Right lobe of liver (tissue), 6 donors: ENCODE measurements around the gene IZUMO4. TPM values are rescaled to one million over a fixed set of nuclear protein-coding genes. Genes with fewer than 3 reads are reported as not detected.
A peak's percentile ranks its signal among the peaks of the same experiment; 100 is the strongest.

Source experiments
- ATAC-seq, 4 donors: fragments of 200-7000 bp; cut with Tn5 transposase; one replicate each; pipeline ENCODE4 v1.9.1; 2020; ENCODE audit warnings: mild to moderate bottlenecking in 4 of 4, moderate library complexity in 4 of 4
- DNase-seq, 3 donors: peaks; one replicate each; pipeline ENCODE4 v3.0.0-alpha.2; 2020
- H3K27ac ChIP-seq, 3 donors: fragments of 200-600 bp; one replicate each; pipeline ENCODE4 v1.8.0; 2022
- H3K27me3 ChIP-seq, 2 donors: fragments of 200-600 bp; one replicate each; pipeline ENCODE4 v1.8.0; 2022
- H3K36me3 ChIP-seq, 4 donors: fragments of 200-600 bp; sonication (generic) in 1 of 4; one replicate each; pipeline versions ENCODE4 v1.5.1 to v1.8.0; 2017 to 2022; ENCODE audit warnings: control low read depth in 1 of 4
- H3K4me1 ChIP-seq, 4 donors: fragments of 200-600 bp; sonication (generic) in 1 of 4; one replicate each; pipeline versions ENCODE4 v1.5.1 to v1.8.0; 2017 to 2022; ENCODE audit warnings: control low read depth in 1 of 4
- H3K4me3 ChIP-seq, 3 donors: fragments of 200-600 bp; one replicate each; pipeline ENCODE4 v1.8.0; 2022
- H3K9me3 ChIP-seq, 4 donors: fragments of 200-600 bp; sonication (generic) in 1 of 4; one replicate each; pipeline versions ENCODE4 v1.5.1 to v1.8.0; 2017 to 2022; ENCODE audit warnings: control low read depth in 1 of 4
- POLR2A ChIP-seq: fragments of 450-650 bp; IDR thresholded peaks from one replicate; pipeline ENCODE4 v1.6.1; 2017; ENCODE audit warnings: antibody characterized with exemption, mild to moderate bottlenecking
- WGBS: methylation state at CpG from one replicate; pipeline ENCODE4 v1.1.6; 2018; ENCODE audit warnings: low coverage, low lambda C conversion rate; ENCODE audit not compliant: insufficient coverage; ENCODE audit errors: missing lambda C conversion rate; 5-methylcytosine and 5-hydroxymethylcytosine counted together
- intact Hi-C, 2 donors: fragments of 100-400 bp; cut with DNase I; formaldehyde crosslinking; loops; one replicate each; pipeline versions ENCODE4 v1.11.2 to v1.14.1; 2022
- total RNA-seq, 6 experiments: library from RNA; depleted of rRNA in 2 of 6; stranded (reverse); fragments of >200 nt in 2 of 6; fragmentation: NEBNext Ultra II Directional in 3 of 6; extraction: Animal tissue kit (Norgen Biotek cat#: 25700) in 3 of 6; gene quantifications; one replicate each; pipeline versions ENCODE4 v1.1.0 to v1.2.4, GENCODE V29; 2016 to 2023
- TF ChIP-seq, protein P1 (sequence below), 4 donors: fragments of 200-600 bp in 3 of 4; fragments of 450-650 bp in 1 of 4; IDR thresholded peaks; one replicate each; pipeline versions ENCODE4 v1.5.1 to v1.8.0; 2016 to 2022; ENCODE audit warnings: antibody characterized with exemption in 4 of 4, mild to moderate bottlenecking in 2 of 4
- donor health status: DM: no; HTN: yes; CAD: no.
- donor health status: DM: no; HTN: no; CAD: no.
- donor health status: DM: no; HTN: no; CAD: no.
- donor health status: DM: no; HTN: yes; CAD: no.
- donor health status: DM: no; HTN: yes; CAD: no.

The IZUMO4 gene
- total RNA-seq, 6 experiments from 2014 or later = 1.2 to 6.9 (median 4.2) TPM; not detected in 1

- Histone ChIP-seq H3K27me3 (no peaks in the 10 kb centered on the region), H3K9me3 (no peaks in the 10 kb centered on the region), H3K27ac (no peak overlapping the region), H3K36me3 (peaks cover 0 to 77% (median 38%) of the 10 kb centered on the region in 4 donors), H3K4me3 (no peak overlapping the region), H3K4me1 (no peaks in the 10 kb centered on the region)
- DNase-seq = no peak
- peak; percentile 7 to 43 (median 20) for ATAC-seq
- TF ChIP-seq, protein P1, sequence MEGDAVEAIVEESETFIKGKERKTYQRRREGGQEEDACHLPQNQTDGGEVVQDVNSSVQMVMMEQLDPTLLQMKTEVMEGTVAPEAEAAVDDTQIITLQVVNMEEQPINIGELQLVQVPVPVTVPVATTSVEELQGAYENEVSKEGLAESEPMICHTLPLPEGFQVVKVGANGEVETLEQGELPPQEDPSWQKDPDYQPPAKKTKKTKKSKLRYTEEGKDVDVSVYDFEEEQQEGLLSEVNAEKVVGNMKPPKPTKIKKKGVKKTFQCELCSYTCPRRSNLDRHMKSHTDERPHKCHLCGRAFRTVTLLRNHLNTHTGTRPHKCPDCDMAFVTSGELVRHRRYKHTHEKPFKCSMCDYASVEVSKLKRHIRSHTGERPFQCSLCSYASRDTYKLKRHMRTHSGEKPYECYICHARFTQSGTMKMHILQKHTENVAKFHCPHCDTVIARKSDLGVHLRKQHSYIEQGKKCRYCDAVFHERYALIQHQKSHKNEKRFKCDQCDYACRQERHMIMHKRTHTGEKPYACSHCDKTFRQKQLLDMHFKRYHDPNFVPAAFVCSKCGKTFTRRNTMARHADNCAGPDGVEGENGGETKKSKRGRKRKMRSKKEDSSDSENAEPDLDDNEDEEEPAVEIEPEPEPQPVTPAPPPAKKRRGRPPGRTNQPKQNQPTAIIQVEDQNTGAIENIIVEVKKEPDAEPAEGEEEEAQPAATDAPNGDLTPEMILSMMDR (IDR thresholded peaks at IDR 0.05) = no peak
- TF ChIP-seq POLR2A = no peak
- 95% methylated on average over 8 of the region's 31 CpGs for WGBS
- intact Hi-C loops = no loop called here
Observed at GRCh38 chr19:2109046-2109864, 12.5 kb downstream of the IZUMO4 start.

- no CpG with 5 or more reads among the region's 13 CpGs for WGBS
Observed at GRCh38 chr19:2110822-2111221, 14.1 kb downstream of the IZUMO4 start.

GRCh38 chr19:2111425-2111824 lies 14.7 kb downstream of the IZUMO4 start:
- DNase-seq = no peak
- intact Hi-C loops = no loop called here
- no peak for ATAC-seq
- Histone ChIP-seq H3K27ac (no peak overlapping the region), H3K27me3 (no peaks in the 10 kb centered on the region), H3K9me3 (no peaks in the 10 kb centered on the region), H3K36me3 (peaks cover 6 to 97% (median 52%) of the 10 kb centered on the region in 4 donors), H3K4me1 (no peaks in the 10 kb centered on the region), H3K4me3 (no peak overlapping the region)
- WGBS = 84% methylated on average over 8 of the region's 22 CpGs
- TF ChIP-seq, protein P1 (IDR thresholded peaks at IDR 0.05) = no peak
- no peak for TF ChIP-seq POLR2A

More at GRCh38 chr19:2110822-2111221, 14.1 kb downstream of the IZUMO4 start:
- TF ChIP-seq, protein P1 (IDR thresholded peaks at IDR 0.05) = no peak
- TF ChIP-seq POLR2A = no peak
- no peak overlapping the region for H3K27ac ChIP-seq
- peaks cover 0 to 92% (median 50%) of the 10 kb centered on the region in 4 donors for H3K36me3 ChIP-seq
- ATAC-seq (no peak), DNase-seq (no peak)
- intact Hi-C loops = no loop called here
- H3K4me3 ChIP-seq = no peak overlapping the region
- H3K9me3 ChIP-seq = no peaks in the 10 kb centered on the region
- no peaks in the 10 kb centered on the region for H3K27me3 ChIP-seq
- no peaks in the 10 kb centered on the region for H3K4me1 ChIP-seq

GRCh38 chr19:2111886-2112285 lies 15.2 kb downstream of the IZUMO4 start:
- peaks cover 6 to 97% (median 54%) of the 10 kb centered on the region in 4 donors for H3K36me3 ChIP-seq
- intact Hi-C loops = no loop called here
- H3K4me1 ChIP-seq = no peaks in the 10 kb centered on the region
- DNase-seq (no peak), ATAC-seq (no peak)
- no peak overlapping the region for H3K4me3 ChIP-seq
- H3K27ac ChIP-seq = no peak overlapping the region
- 94% methylated on average over 3 of the region's 20 CpGs for WGBS
- no peak for TF ChIP-seq POLR2A
- TF ChIP-seq, protein P1 (IDR thresholded peaks at IDR 0.05) = no peak
- no peaks in the 10 kb centered on the region for H3K9me3 ChIP-seq
- H3K27me3 ChIP-seq = no peaks in the 10 kb centered on the region
